ENCODE results near the gene TMEM200B. TPM values are rescaled to one million over a fixed set of nuclear protein-coding genes. Genes with fewer than 3 reads are reported as not detected.

Gene TMEM200B
- total RNA-seq, 1 donor from 2014 or later: 2.1 TPM

Other genes starting within 250 kb of the TMEM200B start
- 29.3 TPM for gene EPB41, start 209.3 kb downstream of the TMEM200B start, total RNA-seq
- 54.8 TPM for gene SRSF4, start 58.0 kb upstream of the TMEM200B start, total RNA-seq
- 29.9 TPM for gene MECR, start 107.0 kb upstream of the TMEM200B start, total RNA-seq
- gene PTPRU, start 112.6 kb upstream of the TMEM200B start, total RNA-seq: 6.6 TPM